Sigmoid colon (tissue), 7 donors: ENCODE measurements around the gene GRIN2A. TPM values are rescaled to one million over a fixed set of nuclear protein-coding genes. Genes with fewer than 3 reads are reported as not detected.

Experiments
- DNase-seq: peaks from one replicate; pipeline ENCODE4 v3.0.0-alpha.2; 2019
- H3K27ac ChIP-seq, 4 donors: fragments of 200-600 bp; sonication (generic); one replicate each; pipeline ENCODE4 v1.5.1; 2016 to 2019; ENCODE audit warnings: mild to moderate bottlenecking in 1 of 4
- H3K27me3 ChIP-seq, 3 donors: fragments of 200-600 bp; sonication (generic); one replicate each; pipeline ENCODE4 v1.5.1; 2019; ENCODE audit warnings: mild to moderate bottlenecking in 1 of 3
- H3K36me3 ChIP-seq, 4 donors: fragments of 200-600 bp; sonication (generic); one replicate each; pipeline ENCODE4 v1.5.1; 2016 to 2019
- H3K4me1 ChIP-seq, 4 donors: fragments of 200-600 bp; sonication (generic); one replicate each; pipeline ENCODE4 v1.5.1; 2017 to 2019
- H3K4me3 ChIP-seq, 4 donors: fragments of 200-600 bp; sonication (generic); one replicate each; pipeline ENCODE4 v1.5.1; 2017 to 2019; ENCODE audit warnings: mild to moderate bottlenecking in 2 of 4, moderate library complexity in 1 of 4
- H3K9me3 ChIP-seq, 4 donors: fragments of 200-600 bp in 3 of 4; sonication (generic) in 3 of 4; one replicate each; pipeline versions ENCODE4 v1.5.1 to v1.6.1; 2013 to 2019
- EP300 ChIP-seq, 4 donors: sonication (generic); formaldehyde crosslinking; IDR thresholded peaks; one replicate each; pipeline ENCODE4 v1.6.1; 2017; ENCODE audit warnings: antibody characterized with exemption in 4 of 4
- POLR2A ChIP-seq, 2 donors: fragments of 450-650 bp; IDR thresholded peaks; one replicate each; pipeline ENCODE4 v1.6.1; 2016; ENCODE audit warnings: antibody characterized with exemption in 2 of 2, mild to moderate bottlenecking in 2 of 2, moderate library complexity in 2 of 2
- POLR2AphosphoS5 ChIP-seq, 4 donors: sonication (generic); formaldehyde crosslinking; IDR thresholded peaks; one replicate each; pipeline ENCODE4 v1.6.1; 2017; ENCODE audit warnings: antibody characterized with exemption in 4 of 4
- WGBS, 2 donors: extraction: QIAGEN DNeasy Blood & Tissue Kit; methylation state at CpG; one replicate each; pipeline ENCODE4 v1.1.7; 2013; 5-methylcytosine and 5-hydroxymethylcytosine counted together
- intact Hi-C: fragments of 100-400 bp; cut with DNase I; formaldehyde crosslinking; loops from one replicate; pipeline ENCODE4 v1.15.1; 2023
- polyA plus RNA-seq, 3 donors: library from polyadenylated mRNA; stranded (reverse); fragments of 200-250 nt; gene quantifications; one replicate each; pipeline ENCODE4 v1.2.3, GENCODE V29; 2013
- total RNA-seq, 4 donors: library from RNA; depleted of rRNA; stranded (reverse); fragments of >200 nt; gene quantifications; one replicate each; pipeline ENCODE4 v1.1.0, GENCODE V29; 2016
- TF ChIP-seq, protein P1 (sequence below), 4 experiments: fragments of 450-650 bp in 3 of 4; fragments of 200-600 bp in 1 of 4; IDR thresholded peaks; one replicate each; pipeline ENCODE4 v1.5.1; 2016 to 2019; ENCODE audit warnings: antibody characterized with exemption in 4 of 4, mild to moderate bottlenecking in 3 of 4, moderate library complexity in 2 of 4
- donor health status: healthy with polysubstance abuse.
- donor health status: Bipolar disorder and iron deficiency.
- donor health status: healthy.

Gene GRIN2A
- total and polyA plus RNA-seq, 7 donors, result under 0.01 to 0.36 (median 0.09) TPM

DNA sequence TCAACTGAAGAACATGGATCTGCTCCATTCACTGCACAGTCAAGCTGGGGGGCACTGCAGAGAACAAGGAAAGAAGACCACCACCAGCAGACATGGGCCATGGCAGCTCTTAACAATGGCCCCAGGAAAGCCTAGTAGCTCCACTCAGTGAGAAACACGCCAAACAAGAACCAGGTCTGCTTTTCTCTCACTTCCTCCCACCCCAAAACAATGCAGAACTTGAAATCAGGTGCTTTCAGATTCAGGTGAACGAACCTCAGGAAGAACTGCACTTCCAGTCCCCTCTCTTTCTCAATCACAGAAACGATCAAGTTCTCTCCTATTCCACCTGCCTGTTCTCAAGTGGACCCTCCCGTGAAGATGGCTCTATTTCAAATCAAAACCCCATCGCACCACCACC is 155.6 kb downstream of the GRIN2A start:
- intact Hi-C loops, result no loop called here
- Histone ChIP-seq H3K27me3 (no peaks in the 10 kb centered on the region), H3K4me1 (no peaks in the 10 kb centered on the region), H3K27ac (no peak overlapping the region), H3K36me3 (no peaks in the 10 kb centered on the region), H3K4me3 (no peak overlapping the region), H3K9me3 (no peaks in the 10 kb centered on the region)
- 60 to 73% methylated on average over 5 of the region's 5 CpGs for WGBS, 2 donors
- TF ChIP-seq, protein P1, sequence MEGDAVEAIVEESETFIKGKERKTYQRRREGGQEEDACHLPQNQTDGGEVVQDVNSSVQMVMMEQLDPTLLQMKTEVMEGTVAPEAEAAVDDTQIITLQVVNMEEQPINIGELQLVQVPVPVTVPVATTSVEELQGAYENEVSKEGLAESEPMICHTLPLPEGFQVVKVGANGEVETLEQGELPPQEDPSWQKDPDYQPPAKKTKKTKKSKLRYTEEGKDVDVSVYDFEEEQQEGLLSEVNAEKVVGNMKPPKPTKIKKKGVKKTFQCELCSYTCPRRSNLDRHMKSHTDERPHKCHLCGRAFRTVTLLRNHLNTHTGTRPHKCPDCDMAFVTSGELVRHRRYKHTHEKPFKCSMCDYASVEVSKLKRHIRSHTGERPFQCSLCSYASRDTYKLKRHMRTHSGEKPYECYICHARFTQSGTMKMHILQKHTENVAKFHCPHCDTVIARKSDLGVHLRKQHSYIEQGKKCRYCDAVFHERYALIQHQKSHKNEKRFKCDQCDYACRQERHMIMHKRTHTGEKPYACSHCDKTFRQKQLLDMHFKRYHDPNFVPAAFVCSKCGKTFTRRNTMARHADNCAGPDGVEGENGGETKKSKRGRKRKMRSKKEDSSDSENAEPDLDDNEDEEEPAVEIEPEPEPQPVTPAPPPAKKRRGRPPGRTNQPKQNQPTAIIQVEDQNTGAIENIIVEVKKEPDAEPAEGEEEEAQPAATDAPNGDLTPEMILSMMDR (IDR thresholded peaks at IDR 0.05), result no peak
- TF ChIP-seq POLR2A (IDR thresholded peaks at IDR 0.05) (no peak), POLR2AphosphoS5 (IDR thresholded peaks at IDR 0.05) (no peak), EP300 (IDR thresholded peaks at IDR 0.05) (no peak)
- DNase-seq, result no peak

DNA sequence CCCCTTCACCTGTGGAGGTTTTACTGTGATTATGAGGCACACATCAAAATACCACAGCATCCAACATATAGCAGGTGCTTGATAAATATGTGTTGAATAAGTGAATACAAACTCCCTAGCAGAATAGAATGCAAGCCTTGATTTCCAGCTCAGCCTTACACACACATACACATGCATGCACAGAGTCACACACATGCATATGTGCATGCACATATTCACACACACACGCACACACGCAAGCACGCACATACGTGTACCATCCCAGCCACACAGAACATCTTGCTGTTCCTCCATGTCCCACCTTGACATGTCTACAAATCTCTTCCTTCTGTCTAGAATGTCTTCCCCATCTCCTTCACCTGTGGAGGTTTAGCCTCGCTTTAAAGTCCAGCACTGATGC is 160.1 kb downstream of the GRIN2A start:
- Histone ChIP-seq H3K4me1 (no peaks in the 10 kb centered on the region), H3K9me3 (no peaks in the 10 kb centered on the region), H3K4me3 (no peak overlapping the region), H3K36me3 (no peaks in the 10 kb centered on the region), H3K27ac (no peak overlapping the region), H3K27me3 (no peaks in the 10 kb centered on the region)
- DNase-seq, result no peak
- intact Hi-C loops, result no loop called here
- WGBS, 2 donors, result 89 to 95% methylated on average over 5 of the region's 5 CpGs
- TF ChIP-seq POLR2AphosphoS5 (IDR thresholded peaks at IDR 0.05) (no peak), EP300 (IDR thresholded peaks at IDR 0.05) (no peak), POLR2A (IDR thresholded peaks at IDR 0.05) (no peak)
- TF ChIP-seq, protein P1 (IDR thresholded peaks at IDR 0.05), result no peak

DNA sequence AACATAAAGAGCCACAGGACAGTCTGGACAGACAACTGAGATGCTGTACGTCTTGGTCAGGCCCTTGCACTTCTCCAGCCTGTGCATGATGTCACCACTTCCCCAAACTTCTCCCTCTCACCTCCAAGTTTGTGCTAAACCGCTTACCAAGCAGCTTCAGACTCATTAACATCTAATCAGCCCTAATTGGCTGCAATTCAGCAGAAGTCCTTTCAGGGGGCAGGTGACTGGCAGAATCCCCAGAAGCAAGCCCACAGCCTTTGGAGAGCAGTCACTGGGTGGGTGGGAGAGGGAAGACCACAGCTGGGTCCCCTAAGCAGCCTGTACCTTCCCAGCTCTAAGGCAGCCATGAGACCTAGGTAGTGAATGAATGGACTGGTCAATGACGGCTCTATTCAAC is 161.4 kb downstream of the GRIN2A start:
- intact Hi-C loops, result no loop called here
- WGBS, 2 donors, result 49 to 61% methylated on average over 3 of the region's 3 CpGs
- no peak for TF ChIP-seq EP300 (IDR thresholded peaks at IDR 0.05)
- TF ChIP-seq POLR2AphosphoS5 (IDR thresholded peaks at IDR 0.05), result no peak
- no peak for TF ChIP-seq POLR2A (IDR thresholded peaks at IDR 0.05)
- TF ChIP-seq, protein P1 (IDR thresholded peaks at IDR 0.05), result no peak
- Histone ChIP-seq H3K9me3 (no peaks in the 10 kb centered on the region), H3K27me3 (no peaks in the 10 kb centered on the region), H3K4me1 (no peaks in the 10 kb centered on the region), H3K27ac (no peak overlapping the region), H3K36me3 (no peaks in the 10 kb centered on the region), H3K4me3 (no peak overlapping the region)
- no peak for DNase-seq

DNA sequence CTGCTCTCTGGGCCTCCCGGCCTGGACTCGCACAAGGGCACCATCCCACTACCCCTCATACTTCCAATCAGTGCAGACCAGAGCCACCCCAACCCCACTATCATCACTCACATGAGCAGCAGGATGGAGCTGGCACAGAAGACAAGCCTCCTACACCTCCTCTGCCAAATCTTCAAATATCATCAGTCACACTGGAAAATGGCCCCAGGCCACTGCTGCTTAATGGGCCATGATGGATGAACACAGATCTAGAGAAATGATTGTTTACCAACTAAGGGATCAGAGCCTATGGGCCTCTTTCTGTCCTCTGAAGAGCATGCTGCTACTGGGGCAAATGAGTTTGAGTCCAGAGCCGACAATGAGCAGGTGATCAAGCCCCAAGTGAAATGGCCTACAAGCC is 165.5 kb downstream of the GRIN2A start:
- no peak overlapping the region for H3K4me3 ChIP-seq
- TF ChIP-seq EP300 (IDR thresholded peaks at IDR 0.05) (no peak), POLR2A (IDR thresholded peaks at IDR 0.05) (no peak), POLR2AphosphoS5 (IDR thresholded peaks at IDR 0.05) (no peak)
- TF ChIP-seq, protein P1 (IDR thresholded peaks at IDR 0.05), result no peak
- H3K27me3 ChIP-seq, result no peaks in the 10 kb centered on the region
- intact Hi-C loops, result no loop called here
- no peaks in the 10 kb centered on the region for H3K9me3 ChIP-seq
- no peaks in the 10 kb centered on the region for H3K4me1 ChIP-seq
- H3K36me3 ChIP-seq, result no peaks in the 10 kb centered on the region
- 74 to 98% methylated on average over 3 of the region's 3 CpGs for WGBS, 2 donors
- DNase-seq, result no peak
- H3K27ac ChIP-seq, result no peak overlapping the region

DNA sequence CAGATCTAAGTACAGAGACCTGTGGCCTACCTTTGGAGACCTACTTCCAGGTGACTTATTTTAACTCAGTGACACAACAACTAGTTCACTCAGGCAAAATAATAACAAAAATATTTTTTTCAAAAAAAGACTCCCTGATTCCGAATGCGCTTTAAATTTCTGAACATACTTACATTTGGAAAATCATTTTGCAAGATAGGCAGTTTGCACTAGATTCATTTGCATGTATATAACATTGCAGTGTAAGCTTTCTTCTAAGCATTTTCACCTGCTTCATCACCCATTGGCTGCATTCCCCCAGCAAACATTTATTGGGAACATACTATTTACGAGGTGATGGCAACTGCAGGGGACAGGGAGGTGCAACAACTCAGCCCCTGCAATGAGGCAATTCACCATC is 166.8 kb downstream of the GRIN2A start:
- intact Hi-C loops, result no loop called here
- Histone ChIP-seq H3K4me1 (no peaks in the 10 kb centered on the region), H3K27ac (no peak overlapping the region), H3K9me3 (no peaks in the 10 kb centered on the region), H3K36me3 (no peaks in the 10 kb centered on the region), H3K4me3 (no peak overlapping the region), H3K27me3 (no peaks in the 10 kb centered on the region)
- DNase-seq, result no peak
- 87 to 88% methylated on average over 3 of the region's 3 CpGs for WGBS, 2 donors
- TF ChIP-seq EP300 (IDR thresholded peaks at IDR 0.05), result no peak
- TF ChIP-seq POLR2A (IDR thresholded peaks at IDR 0.05), result no peak
- TF ChIP-seq, protein P1 (IDR thresholded peaks at IDR 0.05), result no peak
- TF ChIP-seq POLR2AphosphoS5 (IDR thresholded peaks at IDR 0.05), result no peak
